HEK293T (cell line): ENCODE results near the gene TSTD2.

Source experiments
- BHLHE40 ChIP-seq: fragments of 450-650 bp; IDR thresholded peaks from 2 replicates; pipeline ENCODE4 v1.6.1; 2016; ENCODE audit warnings: mild to moderate bottlenecking, moderate library complexity, borderline replicate concordance
- FOXA1 ChIP-seq: fragments of 450-650 bp; IDR thresholded peaks from 2 replicates; pipeline ENCODE4 v1.6.1; 2016; ENCODE audit warnings: mild to moderate bottlenecking
- FOXK2 ChIP-seq: fragments of 450-650 bp; IDR thresholded peaks from 2 replicates; pipeline ENCODE4 v1.6.1; 2016; ENCODE audit warnings: mild to moderate bottlenecking
- FOXM1 ChIP-seq: fragments of 450-650 bp; IDR thresholded peaks from 2 replicates; pipeline ENCODE4 v1.6.1; 2017; ENCODE audit warnings: mild to moderate bottlenecking, borderline replicate concordance
- HDGF ChIP-seq: fragments of 450-650 bp; IDR thresholded peaks from 2 replicates; pipeline ENCODE4 v1.6.1; 2017; ENCODE audit warnings: antibody characterized with exemption, borderline replicate concordance
- L3MBTL2 ChIP-seq: fragments of 450-650 bp; conservative IDR thresholded peaks from 2 replicates; pipeline ENCODE4 v1.6.1; 2016; ENCODE audit warnings: mild to moderate bottlenecking
- LEF1 ChIP-seq: fragments of 450-650 bp; IDR thresholded peaks from 2 replicates; pipeline ENCODE4 v1.6.1; 2017; ENCODE audit warnings: mild to moderate bottlenecking, borderline replicate concordance
- PKNOX1 ChIP-seq: fragments of 450-650 bp; IDR thresholded peaks from 2 replicates; pipeline ENCODE4 v1.6.1; 2016
- SUZ12 ChIP-seq: fragments of 450-650 bp; IDR thresholded peaks from 2 replicates; pipeline ENCODE4 v1.6.1; 2016; ENCODE audit warnings: mild to moderate bottlenecking

GRCh38 chr9:97594381-97594921 lies 38.7 kb downstream of the TSTD2 start:
- TF ChIP-seq BHLHE40 (no peak), FOXM1 (no peak), FOXK2 (no peak), SUZ12 (no peak), PKNOX1 (no peak), L3MBTL2 (no peak), LEF1 (no peak), FOXA1 (no peak), HDGF (no peak)
